Sigmoid colon (tissue), 7 donors: Measurements from ENCODE around the gene GTF2E1. TPM values are rescaled to one million over a fixed set of nuclear protein-coding genes. Genes with fewer than 3 reads are reported as not detected.
"Not testable (repeated sequence)": the region's sequence is repeated elsewhere in the genome, so short reads cannot be mapped to it uniquely, and the experiment has no call there.

ENCODE experiments used
- DNase-seq: peaks from one replicate; pipeline ENCODE4 v3.0.0-alpha.2; 2019
- H3K27ac ChIP-seq, 4 donors: fragments of 200-600 bp; sonication (generic); one replicate each; pipeline ENCODE4 v1.5.1; 2016 to 2019; ENCODE audit warnings: mild to moderate bottlenecking in 1 of 4
- H3K27me3 ChIP-seq, 3 donors: fragments of 200-600 bp; sonication (generic); one replicate each; pipeline ENCODE4 v1.5.1; 2019; ENCODE audit warnings: mild to moderate bottlenecking in 1 of 3
- H3K36me3 ChIP-seq, 4 donors: fragments of 200-600 bp; sonication (generic); one replicate each; pipeline ENCODE4 v1.5.1; 2016 to 2019
- H3K4me1 ChIP-seq, 4 donors: fragments of 200-600 bp; sonication (generic); one replicate each; pipeline ENCODE4 v1.5.1; 2017 to 2019
- H3K4me3 ChIP-seq, 4 donors: fragments of 200-600 bp; sonication (generic); one replicate each; pipeline ENCODE4 v1.5.1; 2017 to 2019; ENCODE audit warnings: mild to moderate bottlenecking in 2 of 4, moderate library complexity in 1 of 4
- H3K9me3 ChIP-seq, 4 donors: fragments of 200-600 bp in 3 of 4; sonication (generic) in 3 of 4; one replicate each; pipeline versions ENCODE4 v1.5.1 to v1.6.1; 2013 to 2019
- EP300 ChIP-seq, 4 donors: sonication (generic); formaldehyde crosslinking; IDR thresholded peaks; one replicate each; pipeline ENCODE4 v1.6.1; 2017; ENCODE audit warnings: antibody characterized with exemption in 4 of 4
- POLR2A ChIP-seq, 2 donors: fragments of 450-650 bp; IDR thresholded peaks; one replicate each; pipeline ENCODE4 v1.6.1; 2016; ENCODE audit warnings: antibody characterized with exemption in 2 of 2, mild to moderate bottlenecking in 2 of 2, moderate library complexity in 2 of 2
- POLR2AphosphoS5 ChIP-seq, 4 donors: sonication (generic); formaldehyde crosslinking; IDR thresholded peaks; one replicate each; pipeline ENCODE4 v1.6.1; 2017; ENCODE audit warnings: antibody characterized with exemption in 4 of 4
- WGBS, 2 donors: extraction: QIAGEN DNeasy Blood & Tissue Kit; methylation state at CpG; one replicate each; pipeline ENCODE4 v1.1.7; 2013; 5-methylcytosine and 5-hydroxymethylcytosine counted together
- intact Hi-C: fragments of 100-400 bp; cut with DNase I; formaldehyde crosslinking; loops from one replicate; pipeline ENCODE4 v1.15.1; 2023
- polyA plus RNA-seq, 3 donors: library from polyadenylated mRNA; stranded (reverse); fragments of 200-250 nt; gene quantifications; one replicate each; pipeline ENCODE4 v1.2.3, GENCODE V29; 2013
- total RNA-seq, 4 donors: library from RNA; depleted of rRNA; stranded (reverse); fragments of >200 nt; gene quantifications; one replicate each; pipeline ENCODE4 v1.1.0, GENCODE V29; 2016
- TF ChIP-seq, protein P1 (sequence below), 4 experiments: fragments of 450-650 bp in 3 of 4; fragments of 200-600 bp in 1 of 4; IDR thresholded peaks; one replicate each; pipeline ENCODE4 v1.5.1; 2016 to 2019; ENCODE audit warnings: antibody characterized with exemption in 4 of 4, mild to moderate bottlenecking in 3 of 4, moderate library complexity in 2 of 4
- donor health status: healthy with polysubstance abuse.
- donor health status: Bipolar disorder and iron deficiency.
- donor health status: healthy.

The GTF2E1 gene
- total and polyA plus RNA-seq, 7 donors: 3.6 to 12.5 (median 7.3) TPM

DNA sequence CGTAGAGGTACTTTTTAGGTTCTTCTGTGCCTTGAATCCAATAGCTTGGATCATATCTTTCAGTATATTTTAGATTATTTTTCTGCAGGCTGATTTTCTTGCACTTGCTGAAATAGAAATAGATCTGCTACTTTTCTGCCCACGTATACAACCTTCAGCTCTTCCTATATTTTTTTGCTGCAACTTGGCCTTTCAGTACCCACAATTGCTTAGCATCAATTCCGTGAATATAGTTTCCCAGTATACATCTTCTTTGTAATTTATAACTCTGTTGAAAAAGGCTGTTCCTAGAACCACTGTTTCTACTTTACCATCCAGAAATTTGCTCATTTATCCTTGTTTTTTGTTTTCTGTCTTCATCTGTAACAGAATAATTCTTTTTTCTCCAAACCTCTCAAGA, 36.2 kb downstream of the GTF2E1 start:
- Histone ChIP-seq H3K27ac (peak overlapping the region in 1 of 4 donors; percentile 67), H3K9me3 (no peaks in the 10 kb centered on the region), H3K27me3 (no peaks in the 10 kb centered on the region), H3K4me3 (no peak overlapping the region), H3K4me1 (no peaks in the 10 kb centered on the region), H3K36me3 (peaks cover 0 to 22% (median 6%) of the 10 kb centered on the region in 4 donors)
- intact Hi-C loops: no loop called here
- 95 to 96% methylated on average over 3 of the region's 3 CpGs for WGBS, 2 donors
- TF ChIP-seq POLR2AphosphoS5 (IDR thresholded peaks at IDR 0.05) (no peak), POLR2A (IDR thresholded peaks at IDR 0.05) (no peak), EP300 (IDR thresholded peaks at IDR 0.05) (no peak)
- TF ChIP-seq, protein P1, sequence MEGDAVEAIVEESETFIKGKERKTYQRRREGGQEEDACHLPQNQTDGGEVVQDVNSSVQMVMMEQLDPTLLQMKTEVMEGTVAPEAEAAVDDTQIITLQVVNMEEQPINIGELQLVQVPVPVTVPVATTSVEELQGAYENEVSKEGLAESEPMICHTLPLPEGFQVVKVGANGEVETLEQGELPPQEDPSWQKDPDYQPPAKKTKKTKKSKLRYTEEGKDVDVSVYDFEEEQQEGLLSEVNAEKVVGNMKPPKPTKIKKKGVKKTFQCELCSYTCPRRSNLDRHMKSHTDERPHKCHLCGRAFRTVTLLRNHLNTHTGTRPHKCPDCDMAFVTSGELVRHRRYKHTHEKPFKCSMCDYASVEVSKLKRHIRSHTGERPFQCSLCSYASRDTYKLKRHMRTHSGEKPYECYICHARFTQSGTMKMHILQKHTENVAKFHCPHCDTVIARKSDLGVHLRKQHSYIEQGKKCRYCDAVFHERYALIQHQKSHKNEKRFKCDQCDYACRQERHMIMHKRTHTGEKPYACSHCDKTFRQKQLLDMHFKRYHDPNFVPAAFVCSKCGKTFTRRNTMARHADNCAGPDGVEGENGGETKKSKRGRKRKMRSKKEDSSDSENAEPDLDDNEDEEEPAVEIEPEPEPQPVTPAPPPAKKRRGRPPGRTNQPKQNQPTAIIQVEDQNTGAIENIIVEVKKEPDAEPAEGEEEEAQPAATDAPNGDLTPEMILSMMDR (IDR thresholded peaks at IDR 0.05): no peak
- DNase-seq: no peak

GRCh38 chr3:120780977-120781376, 38.4 kb downstream of the GTF2E1 start:
- Histone ChIP-seq H3K4me1 (peaks cover 0 to 6% (median 0%) of the 10 kb centered on the region in 4 donors), H3K4me3 (no peak overlapping the region), H3K36me3 (peaks cover 0 to 22% (median 6%) of the 10 kb centered on the region in 4 donors), H3K27me3 (no peaks in the 10 kb centered on the region), H3K27ac (no peak overlapping the region), H3K9me3 (no peaks in the 10 kb centered on the region)
- no peak for TF ChIP-seq EP300 (IDR thresholded peaks at IDR 0.05)
- TF ChIP-seq POLR2AphosphoS5 (IDR thresholded peaks at IDR 0.05): no peak
- no peak for TF ChIP-seq POLR2A (IDR thresholded peaks at IDR 0.05)
- TF ChIP-seq, protein P1 (IDR thresholded peaks at IDR 0.05): no peak
- intact Hi-C loops: no loop called here
- no peak for DNase-seq
- 86 to 90% methylated on average over 13 of the region's 13 CpGs for WGBS, 2 donors

GRCh38 chr3:120785832-120786231, 43.3 kb downstream of the GTF2E1 start:
- peaks cover 0 to 11% (median 3%) of the 10 kb centered on the region in 4 donors for H3K36me3 ChIP-seq
- H3K4me3 ChIP-seq, intact Hi-C loops, H3K9me3 ChIP-seq, DNase-seq, H3K27me3 ChIP-seq: not testable (repeated sequence)
- WGBS, 2 donors: 65 to 69% methylated on average over 5 of the region's 5 CpGs
- peak overlapping the region in 1 of 4 donors; percentile 58 for H3K27ac ChIP-seq
- peaks cover 0 to 13% (median 3%) of the 10 kb centered on the region in 4 donors for H3K4me1 ChIP-seq

GRCh38 chr3:120791010-120791409, 48.5 kb downstream of the GTF2E1 start:
- no peak for TF ChIP-seq POLR2A (IDR thresholded peaks at IDR 0.05)
- no peak for TF ChIP-seq POLR2AphosphoS5 (IDR thresholded peaks at IDR 0.05)
- TF ChIP-seq EP300 (IDR thresholded peaks at IDR 0.05): no peak
- TF ChIP-seq, protein P1 (IDR thresholded peaks at IDR 0.05): no peak
- H3K36me3 ChIP-seq: no peaks in the 10 kb centered on the region
- no peak overlapping the region for H3K27ac ChIP-seq
- WGBS, 2 donors: 86 to 95% methylated on average over 1 of the region's 1 CpG
- H3K4me3 ChIP-seq: no peak overlapping the region
- peaks cover 0 to 7% (median 3%) of the 10 kb centered on the region in 4 donors for H3K4me1 ChIP-seq
- H3K27me3 ChIP-seq: no peaks in the 10 kb centered on the region
- intact Hi-C loops: no loop called here
- DNase-seq: no peak
- no peaks in the 10 kb centered on the region for H3K9me3 ChIP-seq

DNA sequence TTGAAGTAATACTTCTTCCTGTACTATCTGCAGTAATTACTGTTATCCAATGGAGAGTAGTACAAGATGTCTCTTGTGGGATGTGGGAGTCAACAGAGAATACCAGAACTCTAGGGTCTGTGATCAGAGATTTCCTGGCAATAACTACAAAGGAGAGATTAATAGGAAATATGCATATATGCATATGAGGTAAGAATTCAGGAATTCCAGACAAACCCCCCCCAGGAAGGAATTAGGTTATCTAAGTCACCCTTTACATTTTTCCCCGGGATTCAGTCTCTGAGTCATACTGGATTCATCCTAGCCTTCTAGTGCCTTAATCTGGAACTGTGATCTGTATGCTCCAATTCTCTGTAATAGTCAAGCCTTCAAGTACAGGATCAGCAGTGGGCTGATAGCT, 49.4 kb downstream of the GTF2E1 start:
- H3K4me3 ChIP-seq: no peak overlapping the region
- H3K4me1 ChIP-seq: no peaks in the 10 kb centered on the region
- intact Hi-C loops: no loop called here
- no peaks in the 10 kb centered on the region for H3K27me3 ChIP-seq
- H3K27ac ChIP-seq: no peak overlapping the region
- H3K36me3 ChIP-seq: no peaks in the 10 kb centered on the region
- H3K9me3 ChIP-seq: no peaks in the 10 kb centered on the region
- 88 to 91% methylated on average over 1 of the region's 1 CpG for WGBS, 2 donors
- TF ChIP-seq, protein P1 (IDR thresholded peaks at IDR 0.05): no peak
- no peak for TF ChIP-seq POLR2AphosphoS5 (IDR thresholded peaks at IDR 0.05)
- TF ChIP-seq EP300 (IDR thresholded peaks at IDR 0.05): no peak
- no peak for TF ChIP-seq POLR2A (IDR thresholded peaks at IDR 0.05)
- DNase-seq: no peak
